Nephron (organoid): ENCODE measurements around the gene RASA3.
"Not testable (repeated sequence)": the region's sequence is repeated elsewhere in the genome, so short reads cannot be mapped to it uniquely, and the experiment has no call there.

Source experiments
- H3K27ac Mint-ChIP-seq, 3 experiments: 2 replicates each; pipeline ENCODE4 v1.8.0; 2020; ENCODE audit warnings: mixed read lengths in 3 of 3, mild to moderate bottlenecking in 2 of 3, moderate library complexity in 1 of 3
- H3K27me3 Mint-ChIP-seq: 2 replicates; pipeline ENCODE4 v1.8.0; 2021; ENCODE audit warnings: low read depth, mild to moderate bottlenecking, moderate library complexity, mixed read lengths
- H3K36me3 Mint-ChIP-seq: 2 replicates; pipeline ENCODE4 v1.8.0; 2020; ENCODE audit warnings: low read depth, mixed read lengths
- H3K4me1 Mint-ChIP-seq: 2 replicates; pipeline ENCODE4 v1.8.0; 2020; ENCODE audit warnings: mixed read lengths
- H3K4me3 Mint-ChIP-seq, 3 experiments: 2 replicates each; pipeline ENCODE4 v1.8.0; 2020; ENCODE audit warnings: mild to moderate bottlenecking in 3 of 3, mixed read lengths in 3 of 3, moderate library complexity in 2 of 3
- H3K9me3 Mint-ChIP-seq: 2 replicates; pipeline ENCODE4 v1.8.0; 2020; ENCODE audit warnings: mixed read lengths
- TF ChIP-seq, protein P1 (sequence below), 3 experiments: fragments of 200-600 bp; sonication (generic); IDR thresholded peaks; one replicate each; pipeline ENCODE4 v1.5.0; 2021; ENCODE audit warnings: antibody characterized with exemption in 3 of 3; ENCODE audit not compliant: unreplicated experiment in 3 of 3

The RASA3 gene

DNA sequence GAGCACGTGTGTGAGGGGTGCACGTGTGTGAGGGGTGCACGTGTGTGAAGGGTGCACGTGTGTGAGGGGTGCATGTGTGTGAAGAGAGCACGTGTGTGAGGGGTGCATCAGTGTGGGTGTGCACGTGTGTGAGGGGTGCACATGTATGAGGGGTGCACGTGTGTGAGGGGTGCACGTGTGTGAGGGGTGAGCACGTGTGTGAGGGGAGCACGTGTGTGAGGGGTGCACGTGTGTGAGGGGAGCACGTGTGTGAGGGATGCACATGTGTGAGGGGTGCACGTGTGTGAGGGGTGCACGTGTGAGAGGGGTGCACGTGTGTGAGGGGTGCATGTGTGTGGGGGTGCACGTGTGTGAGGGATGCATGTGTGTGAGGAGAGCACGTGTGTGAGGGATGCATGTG lies 15.7 kb downstream of the RASA3 start:
- Mint-ChIP-seq H3K4me1 (peaks cover 59% of the 10 kb centered on the region), H3K27ac (peak overlapping the region in 1 of 3 experiments; percentile 95), H3K27me3 (peaks cover 3% of the 10 kb centered on the region), H3K4me3 (no peak overlapping the region), H3K36me3 (no peaks in the 10 kb centered on the region), H3K9me3 (no peaks in the 10 kb centered on the region)
- TF ChIP-seq, protein P1, sequence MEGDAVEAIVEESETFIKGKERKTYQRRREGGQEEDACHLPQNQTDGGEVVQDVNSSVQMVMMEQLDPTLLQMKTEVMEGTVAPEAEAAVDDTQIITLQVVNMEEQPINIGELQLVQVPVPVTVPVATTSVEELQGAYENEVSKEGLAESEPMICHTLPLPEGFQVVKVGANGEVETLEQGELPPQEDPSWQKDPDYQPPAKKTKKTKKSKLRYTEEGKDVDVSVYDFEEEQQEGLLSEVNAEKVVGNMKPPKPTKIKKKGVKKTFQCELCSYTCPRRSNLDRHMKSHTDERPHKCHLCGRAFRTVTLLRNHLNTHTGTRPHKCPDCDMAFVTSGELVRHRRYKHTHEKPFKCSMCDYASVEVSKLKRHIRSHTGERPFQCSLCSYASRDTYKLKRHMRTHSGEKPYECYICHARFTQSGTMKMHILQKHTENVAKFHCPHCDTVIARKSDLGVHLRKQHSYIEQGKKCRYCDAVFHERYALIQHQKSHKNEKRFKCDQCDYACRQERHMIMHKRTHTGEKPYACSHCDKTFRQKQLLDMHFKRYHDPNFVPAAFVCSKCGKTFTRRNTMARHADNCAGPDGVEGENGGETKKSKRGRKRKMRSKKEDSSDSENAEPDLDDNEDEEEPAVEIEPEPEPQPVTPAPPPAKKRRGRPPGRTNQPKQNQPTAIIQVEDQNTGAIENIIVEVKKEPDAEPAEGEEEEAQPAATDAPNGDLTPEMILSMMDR (IDR thresholded peaks at IDR 0.05; ENCODE audit: unreplicated experiment in 3 of 3): no peak

DNA sequence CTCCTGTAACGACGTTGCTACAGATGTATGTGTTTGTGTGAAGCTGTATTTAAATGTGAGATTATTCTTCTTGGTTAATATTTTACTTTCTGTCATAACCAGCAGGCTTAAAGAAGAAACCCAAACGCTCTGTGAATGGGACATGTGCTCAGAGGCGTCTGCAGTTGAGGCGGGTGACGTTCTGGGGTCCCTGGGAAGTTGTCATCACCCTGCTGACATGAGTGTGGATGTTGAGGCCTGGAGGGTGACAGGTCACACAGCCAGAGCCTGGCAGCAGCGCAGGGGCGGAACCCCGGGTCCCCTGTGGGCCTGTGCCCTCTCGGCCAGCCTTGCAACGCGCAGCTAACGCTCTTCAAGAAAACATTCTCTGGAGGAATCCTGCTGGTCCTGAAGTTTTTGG lies 16.6 kb downstream of the RASA3 start:
- H3K27me3 Mint-ChIP-seq: peaks cover 3% of the 10 kb centered on the region
- H3K36me3 Mint-ChIP-seq: no peaks in the 10 kb centered on the region
- peaks cover 60% of the 10 kb centered on the region for H3K4me1 Mint-ChIP-seq
- peak overlapping the region; percentile 3 to 4 (median 3) for H3K4me3 Mint-ChIP-seq
- no peaks in the 10 kb centered on the region for H3K9me3 Mint-ChIP-seq
- peak overlapping the region; percentile 93 to 96 (median 95) for H3K27ac Mint-ChIP-seq
- TF ChIP-seq, protein P1 (IDR thresholded peaks at IDR 0.05; ENCODE audit: unreplicated experiment in 3 of 3): no peak

DNA sequence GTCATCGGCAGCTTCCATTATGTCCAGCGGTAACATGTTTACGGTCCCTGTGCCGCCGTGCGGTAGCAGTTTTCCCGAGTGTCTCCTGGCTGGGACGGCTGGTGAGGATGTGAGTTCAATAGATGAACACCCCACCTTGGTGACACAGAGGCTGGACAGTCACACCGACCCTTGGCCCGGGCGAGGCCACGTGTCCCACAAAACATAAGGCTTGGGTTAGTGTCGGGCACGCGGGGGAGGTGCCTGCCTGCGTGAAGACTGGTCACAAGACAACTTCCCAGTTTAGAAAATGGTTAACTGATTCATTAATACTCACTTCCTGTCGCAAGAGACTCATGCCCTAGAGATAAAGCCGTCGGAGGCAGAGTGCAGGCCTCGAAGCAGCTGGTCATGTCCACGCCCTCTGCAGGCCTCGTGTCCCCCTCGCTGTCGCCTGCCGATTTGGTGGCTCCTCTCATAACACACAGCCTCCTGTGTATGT lies 17.2 kb downstream of the RASA3 start:
- Mint-ChIP-seq H3K4me1 (peaks cover 55% of the 10 kb centered on the region), H3K4me3 (peak overlapping the region; percentile 3 to 4 (median 3))
- TF ChIP-seq, protein P1 (IDR thresholded peaks at IDR 0.05; ENCODE audit: unreplicated experiment in 3 of 3): no peak

DNA sequence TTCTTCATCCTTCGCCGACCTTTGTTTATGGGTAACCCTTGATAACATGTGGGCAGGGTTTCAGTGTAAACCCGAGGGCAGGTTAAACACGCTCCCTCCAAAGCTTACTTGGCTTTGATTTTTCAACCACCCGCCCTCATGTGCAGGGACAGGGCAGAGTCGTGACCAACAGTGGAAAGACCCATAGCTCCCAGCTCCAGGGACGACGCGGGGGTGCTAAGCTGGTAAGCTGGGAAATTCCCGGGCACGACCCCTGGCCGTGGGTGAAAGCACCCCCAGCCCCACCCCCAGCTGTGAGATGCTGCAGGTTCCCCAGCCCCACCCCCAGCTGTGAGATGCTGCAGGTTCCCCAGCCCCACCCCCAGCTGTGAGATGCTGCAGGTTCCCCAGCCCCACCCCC lies 17.8 kb downstream of the RASA3 start:
- Mint-ChIP-seq H3K27ac (peak overlapping the region; percentile 43 to 70 (median 69)), H3K4me1 (peaks cover 58% of the 10 kb centered on the region)
- H3K27me3 Mint-ChIP-seq, H3K9me3 Mint-ChIP-seq, H3K4me3 Mint-ChIP-seq, H3K36me3 Mint-ChIP-seq: not testable (repeated sequence)

More for the DNA sequence above, 17.2 kb downstream of the RASA3 start:
- Mint-ChIP-seq H3K27me3 (peaks cover 3% of the 10 kb centered on the region), H3K27ac (peak overlapping the region; percentile 93 to 96 (median 95)), H3K9me3 (no peaks in the 10 kb centered on the region), H3K36me3 (no peaks in the 10 kb centered on the region)

DNA sequence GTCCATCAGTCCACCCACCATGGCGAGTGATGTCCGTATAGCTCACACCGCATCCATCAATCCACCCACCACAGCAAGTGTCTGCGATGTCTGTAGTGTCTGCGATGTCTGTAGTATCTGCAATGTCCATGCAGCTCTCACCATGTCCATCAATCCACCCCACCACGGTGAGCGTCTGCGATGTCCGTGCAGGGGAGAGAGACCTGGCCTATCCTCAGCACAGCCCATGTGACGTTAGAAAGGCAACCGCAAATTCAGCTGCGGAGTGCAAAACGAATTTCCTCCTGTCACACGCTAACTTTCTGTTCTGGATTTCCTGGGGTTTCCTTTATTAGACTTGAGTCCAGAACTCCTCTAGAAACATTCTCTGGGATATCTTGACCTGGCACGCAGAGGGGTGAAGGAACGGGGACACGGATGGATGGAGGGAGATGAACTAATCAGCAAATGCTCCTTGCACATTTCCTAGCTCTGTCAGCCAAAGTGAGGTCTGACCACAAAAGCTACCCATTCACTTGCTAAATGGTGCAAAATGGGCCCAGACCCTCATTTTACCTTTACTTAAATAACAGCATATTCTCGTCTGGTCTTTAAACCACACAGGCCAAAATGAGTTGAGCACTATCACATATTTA lies 18.3 kb downstream of the RASA3 start:
- Mint-ChIP-seq H3K36me3 (no peaks in the 10 kb centered on the region), H3K9me3 (no peaks in the 10 kb centered on the region), H3K27me3 (peaks cover 3% of the 10 kb centered on the region), H3K4me1 (peaks cover 60% of the 10 kb centered on the region), H3K27ac (peak overlapping the region; percentile 43 to 70 (median 69)), H3K4me3 (no peak overlapping the region)
- TF ChIP-seq, protein P1 (IDR thresholded peaks at IDR 0.05; ENCODE audit: unreplicated experiment in 3 of 3): no peak

DNA sequence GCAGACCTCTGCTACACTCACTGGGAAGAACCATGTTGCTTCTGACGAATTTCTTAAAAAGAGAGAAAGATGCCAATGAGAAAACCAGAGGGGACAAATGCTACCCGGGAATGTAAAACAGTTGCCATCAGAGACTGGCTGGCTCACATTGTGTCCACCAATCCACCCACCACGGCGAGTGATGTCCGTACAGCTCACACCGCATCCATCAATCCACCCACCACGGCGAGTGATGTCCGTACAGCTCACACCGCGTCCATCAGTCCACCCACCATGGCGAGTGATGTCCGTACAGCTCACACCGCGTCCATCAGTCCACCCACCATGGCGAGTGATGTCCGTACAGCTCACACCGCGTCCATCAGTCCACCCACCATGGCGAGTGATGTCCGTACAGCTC lies 19.0 kb downstream of the RASA3 start:
- peaks cover 57% of the 10 kb centered on the region for H3K4me1 Mint-ChIP-seq
- H3K27me3 Mint-ChIP-seq, H3K36me3 Mint-ChIP-seq, H3K4me3 Mint-ChIP-seq, H3K9me3 Mint-ChIP-seq: not testable (repeated sequence)
- H3K27ac Mint-ChIP-seq: peak overlapping the region; percentile 83 to 87 (median 87)

DNA sequence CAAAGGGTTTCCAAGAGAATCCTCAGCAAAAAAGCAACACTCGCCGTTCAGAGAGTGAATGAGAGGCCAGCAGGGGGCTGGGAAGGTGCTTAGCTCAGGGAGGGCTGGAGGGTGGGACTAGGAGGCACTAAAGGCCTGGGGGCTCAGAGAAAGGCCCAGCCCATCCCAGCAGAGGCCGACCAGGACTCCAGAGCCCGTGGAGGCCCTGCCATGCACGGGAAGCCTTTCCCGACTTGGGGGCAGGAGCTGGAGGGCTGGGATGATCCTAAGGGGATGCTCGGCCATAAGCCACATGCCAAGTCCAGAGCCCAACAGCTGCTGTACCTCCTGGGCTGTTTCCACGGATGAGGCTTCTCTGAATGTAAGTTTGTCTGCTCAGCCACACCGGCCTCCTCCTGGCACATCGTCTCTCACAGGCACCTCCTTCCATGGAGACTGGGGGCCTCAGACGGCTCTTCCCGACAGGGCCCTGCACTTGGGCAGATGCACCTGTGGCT lies 19.5 kb downstream of the RASA3 start:
- peak overlapping the region in 1 of 3 experiments; percentile 52 for H3K4me3 Mint-ChIP-seq
- peaks cover 57% of the 10 kb centered on the region for H3K4me1 Mint-ChIP-seq
- H3K27me3 Mint-ChIP-seq: peaks cover 3% of the 10 kb centered on the region
- no peaks in the 10 kb centered on the region for H3K36me3 Mint-ChIP-seq
- peak overlapping the region; percentile 83 to 87 (median 87) for H3K27ac Mint-ChIP-seq
- TF ChIP-seq, protein P1 (IDR thresholded peaks at IDR 0.05; ENCODE audit: unreplicated experiment in 3 of 3): peak in 2 of 3 experiments; percentile 9 to 14
- H3K9me3 Mint-ChIP-seq: no peaks in the 10 kb centered on the region
